Karpas-422 (cell line): ENCODE measurements around the gene USHBP1. TPM values are rescaled to one million over a fixed set of nuclear protein-coding genes. Genes with fewer than 3 reads are reported as not detected.
A peak's percentile ranks its signal among the peaks of the same experiment; 100 is the strongest.

Experiments used
- DNase-seq: peaks from one replicate; pipeline ENCODE4 v3.0.0-alpha.2; 2015
- H2AFZ ChIP-seq: fragments of 200-600 bp; sonication (generic); 2 replicates; pipeline ENCODE4 v1.6.1; 2014; ENCODE audit warnings: antibody characterized with exemption, low read length, mixed read lengths
- H3K27ac ChIP-seq: fragments of 200-600 bp; sonication (generic); 2 replicates; pipeline ENCODE4 v1.5.1; 2014; ENCODE audit warnings: mild to moderate bottlenecking, low read length, moderate library complexity
- H3K27me3 ChIP-seq: fragments of 200-600 bp; sonication (generic); 2 replicates; pipeline ENCODE4 v1.6.1; 2014; ENCODE audit warnings: low read length, mixed read lengths
- H3K36me3 ChIP-seq: fragments of 200-600 bp; sonication (generic); 2 replicates; pipeline ENCODE4 v1.6.1; 2014; ENCODE audit warnings: low read length, mixed read lengths; ENCODE audit not compliant: insufficient read depth
- H3K4me1 ChIP-seq: fragments of 200-600 bp; sonication (generic); 2 replicates; pipeline ENCODE4 v1.6.1; 2014; ENCODE audit warnings: mild to moderate bottlenecking, low read length, mixed read lengths
- H3K4me2 ChIP-seq: fragments of 200-600 bp; sonication (generic); 2 replicates; pipeline ENCODE4 v1.6.1; 2014; ENCODE audit warnings: low read length, low read depth, mild to moderate bottlenecking; ENCODE audit not compliant: poor library complexity, severe bottlenecking
- H3K4me3 ChIP-seq: fragments of 200-600 bp; sonication (generic); 2 replicates; pipeline ENCODE4 v1.5.1; 2014; ENCODE audit warnings: mild to moderate bottlenecking, antibody characterized with exemption, low read length, mixed read lengths
- H3K79me2 ChIP-seq: fragments of 200-600 bp; sonication (generic); 2 replicates; pipeline ENCODE4 v1.6.1; 2014; ENCODE audit warnings: mild to moderate bottlenecking, low read length, mixed read lengths
- H3K9ac ChIP-seq: fragments of 200-600 bp; sonication (generic); 2 replicates; pipeline ENCODE4 v1.6.0; 2014; ENCODE audit warnings: low read length
- H3K9me2 ChIP-seq: fragments of 200-600 bp; sonication (generic), shearing (Covaris generic); replicated peaks from 2 replicates; pipeline ENCODE4 v1.6.0; 2014; ENCODE audit warnings: mild to moderate bottlenecking, low read length, moderate library complexity; ENCODE audit not compliant: insufficient read depth
- H3K9me3 ChIP-seq: fragments of 300-700, 200-600 bp; sonication (generic); 2 replicates; pipeline ENCODE4 v1.6.1; 2014; ENCODE audit warnings: low read length, mixed read lengths
- H4K20me1 ChIP-seq: fragments of 200-600 bp; sonication (generic); 2 replicates; pipeline ENCODE4 v1.6.1; 2014; ENCODE audit warnings: mild to moderate bottlenecking, antibody characterized with exemption, low read length, low read depth; ENCODE audit not compliant: insufficient read depth
- total RNA-seq: library from RNA; depleted of rRNA; stranded (reverse); fragments of >200 nt; shearing (Covaris generic); gene quantifications from 2 replicates; pipeline ENCODE4 v1.2.3, GENCODE V29; 2014; ENCODE audit warnings: low replicate concordance

USHBP1 gene
- total RNA-seq, 1 experiment from 2014 or later, result not detected

DNA sequence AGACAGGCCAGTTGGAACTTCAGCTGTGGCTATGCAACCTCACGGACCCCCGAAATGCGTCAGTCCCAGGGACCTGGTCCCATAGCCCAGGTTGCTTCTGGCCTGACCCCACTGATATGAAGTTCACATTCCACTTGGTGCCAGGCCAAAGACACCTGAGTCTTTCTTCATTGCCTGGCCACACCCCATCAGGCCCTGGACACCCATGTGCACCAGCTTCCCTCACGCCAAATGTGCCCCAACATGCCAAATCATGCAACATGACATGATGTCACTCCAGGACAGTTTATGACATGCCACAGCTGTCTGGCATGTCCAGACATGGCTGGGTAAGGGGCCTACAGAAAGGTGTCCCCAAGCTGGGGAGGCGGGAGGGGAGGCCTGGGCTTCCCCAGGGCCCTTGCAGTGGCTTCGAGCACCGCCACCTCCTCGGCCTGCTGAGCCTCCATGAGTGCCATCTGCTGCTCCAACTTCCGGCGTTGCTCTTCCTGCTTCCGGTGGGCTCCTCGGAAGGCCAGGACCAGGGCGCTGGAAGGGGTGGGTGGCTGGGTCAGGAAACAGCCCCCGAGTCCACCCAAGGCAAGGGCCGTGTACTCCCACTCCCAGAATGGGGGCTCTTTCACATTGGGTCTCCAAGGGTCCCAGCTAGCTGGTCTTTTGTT, 14.5 kb downstream of the USHBP1 start:
- Histone ChIP-seq H3K4me2 (no peak overlapping the region), H4K20me1 (no peaks in the 10 kb centered on the region)

DNA sequence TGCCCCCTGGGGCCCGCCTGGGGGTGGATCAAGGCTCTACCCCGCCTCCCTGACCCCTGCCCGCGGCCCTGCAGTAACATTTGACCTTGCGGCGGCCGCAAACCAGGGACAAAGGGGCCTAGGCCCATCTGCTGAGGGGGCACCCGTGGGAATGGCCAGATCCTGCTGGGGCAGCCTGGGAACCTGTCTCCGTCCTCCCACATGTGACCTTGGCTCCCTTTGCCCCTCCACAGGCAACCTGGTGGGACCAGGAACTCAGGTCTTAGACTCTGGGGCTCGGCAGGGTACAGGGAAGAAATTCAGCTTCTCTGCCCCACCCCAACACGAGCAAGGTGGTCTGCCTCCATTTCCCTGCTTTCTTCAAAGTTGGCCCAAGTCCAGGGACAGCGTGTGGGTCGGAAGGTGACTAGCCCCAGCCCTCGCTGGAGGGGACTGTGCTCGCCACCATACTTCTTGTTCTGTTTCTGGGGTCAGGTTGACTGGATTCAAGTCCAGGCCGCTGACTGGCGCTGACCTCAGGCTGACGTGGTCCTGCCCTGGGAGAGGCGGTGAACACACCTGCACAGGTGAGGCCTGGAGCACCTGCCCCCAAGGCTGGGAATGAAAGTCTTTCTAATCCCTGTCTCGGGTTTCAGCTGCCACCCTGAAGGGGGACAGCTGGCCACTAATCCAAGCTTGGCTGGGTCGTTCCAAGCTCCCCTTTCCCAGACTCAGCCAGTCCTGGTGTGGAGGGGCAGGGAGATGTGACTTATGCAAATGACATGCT, 16.4 kb downstream of the USHBP1 start:
- Histone ChIP-seq H3K4me2 (no peak overlapping the region), H3K4me3 (no peak overlapping the region), H3K36me3 (no peaks in the 10 kb centered on the region), H4K20me1 (peaks cover 7% of the 10 kb centered on the region; the same call in 1 of the 2 replicates), H2AFZ (no peak overlapping the region), H3K9ac (no peak overlapping the region), H3K9me2 (no peaks in the 10 kb centered on the region), H3K4me1 (peaks cover 32% of the 10 kb centered on the region), H3K9me3 (no peaks in the 10 kb centered on the region), H3K79me2 (peaks cover 17% of the 10 kb centered on the region), H3K27me3 (no peaks in the 10 kb centered on the region), H3K27ac (no peak overlapping the region)
- DNase-seq, result no peak

More for the DNA sequence above, 14.5 kb downstream of the USHBP1 start:
- DNase-seq, result no peak
- Histone ChIP-seq H3K36me3 (no peaks in the 10 kb centered on the region), H3K79me2 (no peaks in the 10 kb centered on the region; the same call in 1 of the 2 replicates), H3K9me2 (no peaks in the 10 kb centered on the region), H3K4me3 (no peak overlapping the region), H3K4me1 (peaks cover 16% of the 10 kb centered on the region), H2AFZ (no peak overlapping the region), H3K27ac (no peak overlapping the region), H3K9me3 (no peaks in the 10 kb centered on the region), H3K9ac (no peak overlapping the region), H3K27me3 (no peaks in the 10 kb centered on the region)

DNA sequence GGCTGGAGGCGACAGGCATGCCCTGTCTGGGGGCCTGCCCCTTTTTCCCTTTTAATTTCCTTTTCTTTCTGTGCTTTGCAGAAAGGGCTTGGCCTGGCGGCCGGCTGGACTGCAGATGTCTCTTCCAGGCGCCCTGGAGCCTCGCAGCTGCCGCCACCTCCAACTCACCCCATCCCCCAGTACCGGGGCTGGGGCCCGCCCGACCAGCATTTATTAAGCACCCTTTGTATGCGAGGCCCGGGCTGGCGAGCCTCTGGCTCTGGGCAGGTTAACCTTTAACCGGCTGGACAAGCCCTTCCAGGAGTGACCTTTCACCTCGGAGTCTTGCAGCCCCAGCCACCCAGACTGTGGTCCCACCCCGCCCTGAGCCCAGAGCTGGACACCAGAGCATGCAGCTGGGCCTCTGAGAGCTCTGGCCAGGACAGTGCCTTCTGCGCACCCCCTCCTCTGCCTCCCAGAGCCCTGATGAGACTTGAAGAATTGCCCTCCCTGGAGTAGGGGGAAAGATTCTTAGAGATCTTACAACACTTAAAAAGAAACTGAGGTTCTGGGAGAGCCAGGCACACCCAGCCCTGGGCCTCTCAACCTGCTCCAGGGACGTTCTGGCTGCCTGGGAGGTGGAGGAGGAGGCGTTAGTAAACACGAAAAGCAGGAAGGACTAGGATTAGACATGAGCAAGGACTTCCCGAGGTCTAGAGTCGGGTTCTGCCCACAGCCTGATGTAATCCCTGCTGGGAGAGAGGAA, 17.7 kb downstream of the USHBP1 start:
- no peaks in the 10 kb centered on the region for H3K27me3 ChIP-seq
- peak overlapping the region; percentile 82 for H3K9ac ChIP-seq
- no peaks in the 10 kb centered on the region for H3K9me2 ChIP-seq
- H3K4me1 ChIP-seq, result peaks cover 39% of the 10 kb centered on the region
- H3K79me2 ChIP-seq, result peaks cover 24% of the 10 kb centered on the region
- no peaks in the 10 kb centered on the region for H3K9me3 ChIP-seq
- H3K36me3 ChIP-seq, result no peaks in the 10 kb centered on the region
- peak overlapping the region; percentile 98 for H3K4me2 ChIP-seq
- H3K4me3 ChIP-seq, result peak overlapping the region; percentile 75
- H2AFZ ChIP-seq, result peak overlapping the region; percentile 96
- DNase-seq, result no peak
- H4K20me1 ChIP-seq, result peaks cover 16% of the 10 kb centered on the region
- H3K27ac ChIP-seq, result no peak overlapping the region; the same call in 1 of the 2 replicates

DNA sequence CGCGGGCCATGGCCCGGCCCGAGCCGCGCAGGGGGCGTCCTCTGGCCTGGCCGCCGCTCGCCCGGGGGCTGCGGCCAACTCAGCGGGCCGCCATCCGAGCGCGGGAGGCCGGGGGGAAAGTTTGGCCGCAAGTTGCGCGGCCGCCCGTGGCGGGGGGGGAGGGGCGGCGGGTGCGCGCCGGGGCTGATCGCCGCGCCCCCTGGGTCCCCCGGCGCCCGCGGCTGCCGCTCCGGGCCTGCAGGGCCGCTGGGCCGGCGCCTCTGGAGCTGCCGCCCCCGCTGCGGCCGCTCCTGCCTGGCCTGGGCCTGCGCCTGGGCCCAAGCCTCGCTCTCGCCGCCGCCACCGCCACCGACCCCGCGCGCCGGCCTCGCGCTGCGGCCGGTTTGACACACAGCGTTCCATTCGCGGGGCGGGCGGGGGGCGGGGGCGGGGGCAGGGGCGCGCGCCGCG, 19.0 kb downstream of the USHBP1 start, which contains the start of gene NR2F6:
TSS of gene NR2F6 (minus strand) at position 385 of the 450 bp plus-strand sequence. CDS start 699 bp downstream, outside the sequence.
- Histone ChIP-seq H3K4me1 (peaks cover 43% of the 10 kb centered on the region), H3K9me3 (no peaks in the 10 kb centered on the region), H3K4me2 (peak within 1 kb of the TSS; percentile 98), H3K9me2 (no peaks in the 10 kb centered on the region), H2AFZ (peak within 1 kb of the TSS; percentile 96), H4K20me1 (peaks cover 16% of the 10 kb centered on the region), H3K79me2 (peaks cover 24% of the 10 kb centered on the region), H3K27me3 (no peaks in the 10 kb centered on the region), H3K36me3 (no peaks in the 10 kb centered on the region), H3K4me3 (peak within 1 kb of the TSS; percentile 75), H3K9ac (peak within 1 kb of the TSS; percentile 82), H3K27ac (peak within 1 kb of the TSS; percentile 57; the same call in 1 of the 2 replicates)
- no peak for DNase-seq

DNA sequence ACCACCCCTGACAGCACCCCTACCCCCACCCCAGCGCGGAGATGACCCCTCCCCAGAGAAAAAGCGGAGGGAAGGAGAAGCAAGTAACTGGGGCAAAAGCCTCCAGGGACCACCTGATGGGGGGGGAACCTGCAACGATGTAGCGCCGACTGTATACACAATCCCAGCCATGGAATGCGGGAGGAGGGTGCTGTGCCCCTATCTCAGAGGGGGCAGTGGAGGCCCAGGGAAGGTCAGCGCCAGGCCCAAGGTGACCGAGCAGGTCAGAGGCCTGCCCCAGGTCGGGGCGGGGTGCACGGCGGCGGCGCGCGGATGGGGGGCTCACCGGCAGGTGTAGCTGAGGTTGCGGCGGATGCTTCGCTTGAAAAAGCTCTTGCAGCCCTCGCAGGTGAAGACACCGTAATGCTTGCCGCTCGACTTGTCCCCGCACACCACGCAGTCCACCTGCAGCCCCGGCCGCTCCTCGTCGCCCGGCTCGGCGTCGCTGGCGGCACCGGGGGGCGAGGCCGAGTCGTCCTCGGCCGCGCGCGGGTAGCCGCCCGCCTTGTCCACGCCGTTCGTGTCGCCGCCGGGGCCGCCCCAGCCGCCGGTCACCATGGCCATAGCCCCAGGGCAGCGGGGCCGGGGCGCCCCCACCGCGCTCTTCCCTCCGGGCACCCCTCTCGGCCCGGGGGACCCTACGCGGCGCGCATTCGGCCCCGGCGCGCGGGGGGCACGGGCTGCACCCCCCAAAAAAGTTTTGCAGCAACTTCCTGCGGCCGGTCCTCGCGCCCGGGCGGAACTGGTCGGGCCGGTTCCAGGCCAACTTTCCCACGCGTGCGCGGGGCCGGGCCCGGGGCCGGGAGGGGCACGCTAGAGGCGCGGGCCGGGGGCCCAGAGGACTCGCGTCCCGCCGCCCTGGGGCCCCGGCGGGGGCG, 19.7 kb downstream of the USHBP1 start:
- Histone ChIP-seq H3K9me3 (no peaks in the 10 kb centered on the region), H3K36me3 (no peaks in the 10 kb centered on the region), H2AFZ (no peak overlapping the region), H3K4me2 (peak overlapping the region; percentile 73), H3K27me3 (no peaks in the 10 kb centered on the region), H4K20me1 (peaks cover 16% of the 10 kb centered on the region), H3K4me3 (peak overlapping the region; percentile 58), H3K4me1 (peaks cover 43% of the 10 kb centered on the region), H3K9me2 (no peaks in the 10 kb centered on the region), H3K9ac (peak overlapping the region; percentile 77), H3K27ac (no peak overlapping the region), H3K79me2 (peaks cover 24% of the 10 kb centered on the region)
- peak; percentile 63 for DNase-seq

DNA sequence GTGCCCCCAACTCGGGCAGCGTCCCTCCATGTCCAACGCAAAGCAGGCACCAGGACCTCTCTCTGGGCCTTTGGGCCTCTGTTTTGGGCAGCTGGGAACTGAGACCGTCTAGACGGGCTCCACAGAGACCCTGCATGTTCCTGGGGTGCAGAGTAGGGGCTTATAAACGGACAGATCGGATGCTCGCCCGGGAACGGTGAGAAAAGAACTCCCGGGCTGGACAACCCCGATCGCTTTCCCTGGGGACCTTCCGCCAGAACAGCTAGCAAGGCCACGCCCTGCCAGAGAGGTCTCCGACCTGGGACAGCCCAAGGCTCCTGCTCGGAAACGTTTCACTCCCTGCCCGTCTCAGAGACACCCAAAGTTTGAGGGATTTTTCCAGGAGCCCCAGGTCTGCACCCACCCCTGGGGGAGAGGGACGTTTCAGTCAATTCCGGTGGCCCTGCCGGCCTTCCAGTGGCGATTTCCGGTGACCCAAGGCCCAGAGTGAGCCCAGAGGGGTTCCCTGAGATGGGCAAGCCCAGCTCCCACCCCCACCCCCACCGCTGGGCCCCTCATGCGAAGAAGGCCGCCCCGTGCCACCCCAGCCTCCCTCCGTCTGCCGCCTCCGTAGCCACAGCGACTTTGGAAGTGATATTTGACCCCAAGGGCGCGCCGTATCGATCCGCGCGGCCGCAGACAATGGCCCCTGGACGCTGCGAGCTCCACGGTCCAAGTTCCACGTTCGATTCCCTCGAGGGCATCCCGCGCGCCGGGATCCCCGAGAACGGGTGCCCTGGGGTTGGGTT, 20.5 kb downstream of the USHBP1 start:
- H3K27me3 ChIP-seq, result no peaks in the 10 kb centered on the region
- peaks cover 24% of the 10 kb centered on the region for H3K79me2 ChIP-seq
- H3K9me3 ChIP-seq, result no peaks in the 10 kb centered on the region
- H3K36me3 ChIP-seq, result no peaks in the 10 kb centered on the region
- no peaks in the 10 kb centered on the region for H3K9me2 ChIP-seq
- no peak overlapping the region for H2AFZ ChIP-seq
- H3K4me1 ChIP-seq, result peaks cover 43% of the 10 kb centered on the region
- no peak for DNase-seq
- peak overlapping the region; percentile 77 for H3K9ac ChIP-seq
- H3K27ac ChIP-seq, result no peak overlapping the region
- peaks cover 16% of the 10 kb centered on the region for H4K20me1 ChIP-seq
- H3K4me2 ChIP-seq, result peak overlapping the region; percentile 73
- peak overlapping the region; percentile 58 for H3K4me3 ChIP-seq
